ENCODE data around the gene GORASP1. TPM values are rescaled to one million over a fixed set of nuclear protein-coding genes. Genes with fewer than 3 reads are reported as not detected.

Gene GORASP1
- total and polyA plus RNA-seq, 2 experiments from 2014 or later: 10.3 to 38.3 TPM

- Histone ChIP-seq H3K79me2 (replicated peaks; ENCODE audit: insufficient read depth) (no peaks in the 10 kb centered on the region), H3K4me2 (no peak overlapping the region), H3K4me1 (ENCODE audit: insufficient read depth) (no peaks in the 10 kb centered on the region), H3K9me2 (ENCODE audit: insufficient read depth) (no peaks in the 10 kb centered on the region), H3K27me3 (ENCODE audit: insufficient read depth) (no peaks in the 10 kb centered on the region), H4K20me1 (replicated peaks; ENCODE audit: insufficient read depth) (peaks cover 3% of the 10 kb centered on the region), H3F3A (replicated peaks; ENCODE audit: low read depth) (no peaks in the 10 kb centered on the region), H3K27ac (ENCODE audit: low read depth) (no peak overlapping the region), H3K36me3 (ENCODE audit: insufficient read depth) (peaks cover 8% of the 10 kb centered on the region; the same call in 1 of the 2 replicates), H3K4me3 (no peak overlapping the region), H2AFZ (no peak overlapping the region)
- peaks cover 4% of the 10 kb centered on the region; the same call in 2 of the 3 replicates for H3K4me1 Mint-ChIP-seq
- peaks cover 9% of the 10 kb centered on the region for H3K27me3 Mint-ChIP-seq (ENCODE audit: insufficient read depth, low read depth, poor library complexity)
- DNase-seq (ENCODE audit: low spot score) (no peak), ATAC-seq (no peak)
- H3K36me3 Mint-ChIP-seq (ENCODE audit: low read depth): peaks cover 29% of the 10 kb centered on the region
- H3K4me3 Mint-ChIP-seq: no peak overlapping the region
- no peak for TF ChIP-seq ZNF114 (CRISPR knock-in tag; IDR thresholded peaks at IDR 0.05)
- TF ChIP-seq STAT1 (IDR thresholded peaks at IDR 0.05; ENCODE audit: unreplicated experiment): no peak
- no peak for TF ChIP-seq ZNF331 (CRISPR knock-in tag; IDR thresholded peaks at IDR 0.05; ENCODE audit: low read depth)
- TF ChIP-seq JUNB (IDR thresholded peaks at IDR 0.05; ENCODE audit: unreplicated experiment): no peak
- no peak for TF ChIP-seq EZH2phosphoT487 (IDR thresholded peaks at IDR 0.05; ENCODE audit: unreplicated experiment)
- H3K27ac Mint-ChIP-seq: no peak overlapping the region
- H3K9me3 Mint-ChIP-seq: no peaks in the 10 kb centered on the region
Observed at GRCh38 chr3:39140341-39140971, 33.0 kb upstream of the GORASP1 start.

GRCh38 chr3:39139442-39139841, 32.0 kb upstream of the GORASP1 start:
- Histone ChIP-seq H3K4me2 (no peak overlapping the region), H3K36me3 (ENCODE audit: insufficient read depth) (peaks cover 5% of the 10 kb centered on the region; the same call in 1 of the 2 replicates), H3K27me3 (ENCODE audit: insufficient read depth) (no peaks in the 10 kb centered on the region), H3K9me2 (ENCODE audit: insufficient read depth) (no peaks in the 10 kb centered on the region), H3K4me3 (no peak overlapping the region), H3K27ac (ENCODE audit: low read depth) (no peak overlapping the region), H3F3A (replicated peaks; ENCODE audit: low read depth) (no peaks in the 10 kb centered on the region), H3K79me2 (replicated peaks; ENCODE audit: insufficient read depth) (no peaks in the 10 kb centered on the region), H4K20me1 (replicated peaks; ENCODE audit: insufficient read depth) (no peaks in the 10 kb centered on the region; the same call in 1 of the 2 replicates), H3K4me1 (ENCODE audit: insufficient read depth) (no peaks in the 10 kb centered on the region), H2AFZ (no peak overlapping the region)
- DNase-seq (ENCODE audit: low spot score) (no peak), ATAC-seq (no peak)
- Mint-ChIP-seq H3K36me3 (ENCODE audit: low read depth) (peaks cover 21% of the 10 kb centered on the region), H3K4me1 (peaks cover 4% of the 10 kb centered on the region; the same call in 2 of the 3 replicates), H3K27ac (no peak overlapping the region), H3K4me3 (no peak overlapping the region), H3K27me3 (ENCODE audit: insufficient read depth, low read depth, poor library complexity) (peaks cover 7% of the 10 kb centered on the region), H3K9me3 (no peaks in the 10 kb centered on the region)
- TF ChIP-seq CREB1 (CRISPR knock-in tag; IDR thresholded peaks at IDR 0.05; ENCODE audit: low read depth) (no peak), EZH2 (IDR thresholded peaks at IDR 0.05; ENCODE audit: low read depth, unreplicated experiment) (no peak), POLR2AphosphoS5 (IDR thresholded peaks at IDR 0.05; ENCODE audit: low read depth) (no peak), CTCF (conservative IDR thresholded peaks at IDR 0.05; ENCODE audit: low read depth in 2 of 2) (no peak), REST (IDR thresholded peaks at IDR 0.05; ENCODE audit: unreplicated experiment) (no peak), EZH2phosphoT487 (IDR thresholded peaks at IDR 0.05; ENCODE audit: unreplicated experiment) (no peak), ZNF114 (CRISPR knock-in tag; IDR thresholded peaks at IDR 0.05) (no peak), STAT1 (IDR thresholded peaks at IDR 0.05; ENCODE audit: unreplicated experiment) (no peak), JUNB (IDR thresholded peaks at IDR 0.05; ENCODE audit: unreplicated experiment) (no peak)
